Endothelial cell of umbilical vein (primary cell): ENCODE data around the gene CFAP141.

ENCODE experiments used
- EZH2 ChIP-seq: IDR thresholded peaks from 2 replicates; pipeline ENCODE4 v1.6.1; 2012; ENCODE audit warnings: borderline replicate concordance, low read depth, mild to moderate bottlenecking, moderate library complexity, low read length, inconsistent platforms; ENCODE audit not compliant: severe bottlenecking
- POLR2A ChIP-seq: IDR thresholded peaks from 2 replicates; pipeline ENCODE4 v1.6.1; 2012; ENCODE audit warnings: low read depth, mild to moderate bottlenecking, control low read depth, low read length
- POLR2AphosphoS5 ChIP-seq: IDR thresholded peaks from 2 replicates; pipeline ENCODE4 v1.6.1; 2012; ENCODE audit warnings: low read depth, mild to moderate bottlenecking, control low read depth, low read length, moderate library complexity; ENCODE audit not compliant: insufficient read depth
- TF ChIP-seq, protein P1 (sequence below), 2 donors: IDR thresholded peaks; 1 replicate in 1 of 2; 2 replicates in 1 of 2; pipeline ENCODE4 v1.5.1; 2011; ENCODE audit warnings: low read length in 2 of 2, mild to moderate bottlenecking in 2 of 2, moderate library complexity in 2 of 2, control low read depth in 1 of 2, inconsistent platforms in 1 of 2, low read depth in 1 of 2; ENCODE audit not compliant: insufficient read depth in 1 of 2; ENCODE audit errors: extremely low read depth in 1 of 2
- TF ChIP-seq, protein P2 (sequence below): IDR thresholded peaks from 2 replicates; pipeline ENCODE4 v1.6.1; 2011; ENCODE audit not compliant: insufficient read depth, insufficient read length

DNA sequence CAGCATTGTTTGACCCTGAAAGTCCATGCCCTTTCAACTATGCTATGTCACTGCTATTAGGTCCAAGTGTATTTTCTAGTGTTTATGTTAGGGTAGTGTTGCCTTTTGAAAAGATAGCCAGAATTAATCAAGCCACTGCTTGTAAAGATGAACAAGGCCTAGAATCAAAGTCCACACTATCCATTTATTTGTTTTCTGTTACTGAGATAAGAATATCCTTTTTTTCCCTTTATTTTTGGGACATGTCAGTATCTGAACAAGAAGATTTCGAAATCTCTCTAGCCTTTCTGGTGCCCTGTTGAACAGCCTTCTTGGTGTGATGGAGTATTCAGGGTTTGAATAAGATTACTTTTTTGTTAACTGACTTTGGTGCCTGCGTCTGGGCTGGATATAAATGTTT is 31.3 kb upstream of the CFAP141 start:
- TF ChIP-seq POLR2AphosphoS5 = no peak
- no peak for TF ChIP-seq POLR2A
- TF ChIP-seq, protein P1, sequence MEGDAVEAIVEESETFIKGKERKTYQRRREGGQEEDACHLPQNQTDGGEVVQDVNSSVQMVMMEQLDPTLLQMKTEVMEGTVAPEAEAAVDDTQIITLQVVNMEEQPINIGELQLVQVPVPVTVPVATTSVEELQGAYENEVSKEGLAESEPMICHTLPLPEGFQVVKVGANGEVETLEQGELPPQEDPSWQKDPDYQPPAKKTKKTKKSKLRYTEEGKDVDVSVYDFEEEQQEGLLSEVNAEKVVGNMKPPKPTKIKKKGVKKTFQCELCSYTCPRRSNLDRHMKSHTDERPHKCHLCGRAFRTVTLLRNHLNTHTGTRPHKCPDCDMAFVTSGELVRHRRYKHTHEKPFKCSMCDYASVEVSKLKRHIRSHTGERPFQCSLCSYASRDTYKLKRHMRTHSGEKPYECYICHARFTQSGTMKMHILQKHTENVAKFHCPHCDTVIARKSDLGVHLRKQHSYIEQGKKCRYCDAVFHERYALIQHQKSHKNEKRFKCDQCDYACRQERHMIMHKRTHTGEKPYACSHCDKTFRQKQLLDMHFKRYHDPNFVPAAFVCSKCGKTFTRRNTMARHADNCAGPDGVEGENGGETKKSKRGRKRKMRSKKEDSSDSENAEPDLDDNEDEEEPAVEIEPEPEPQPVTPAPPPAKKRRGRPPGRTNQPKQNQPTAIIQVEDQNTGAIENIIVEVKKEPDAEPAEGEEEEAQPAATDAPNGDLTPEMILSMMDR (IDR thresholded peaks at IDR 0.05; ENCODE audit: extremely low read depth in 1 of 2, insufficient read depth in 1 of 2, low read depth in 1 of 2, low read length in 2 of 2) = no peak
- TF ChIP-seq, protein P2, sequence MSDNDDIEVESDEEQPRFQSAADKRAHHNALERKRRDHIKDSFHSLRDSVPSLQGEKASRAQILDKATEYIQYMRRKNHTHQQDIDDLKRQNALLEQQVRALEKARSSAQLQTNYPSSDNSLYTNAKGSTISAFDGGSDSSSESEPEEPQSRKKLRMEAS = no peak
- no peak for TF ChIP-seq EZH2
